ENCODE results near the gene MYOG. TPM values are rescaled to one million over a fixed set of nuclear protein-coding genes. Genes with fewer than 3 reads are reported as not detected.
A peak's percentile ranks its signal among the peaks of the same experiment; 100 is the strongest.

Gene MYOG
- total RNA-seq, 2 donors from 2014 or later = not detected

- peaks cover 32% of the 10 kb centered on the region for H3K27me3 Mint-ChIP-seq (ENCODE audit: insufficient read depth)
- H3K9me3 ChIP-seq (ENCODE audit: control insufficient read depth, low read length) = no peaks in the 10 kb centered on the region
- H3K9ac ChIP-seq (ENCODE audit: extremely low read depth, low read length, poor library complexity, severe bottlenecking) = no peak overlapping the region
- peak; percentile 28 for DNase-seq
- H3K27ac ChIP-seq (ENCODE audit: low read depth, low read length) = no peak overlapping the region
- WGBS, 2 experiments (ENCODE audit: insufficient coverage in 1 of 2, insufficient read length in 1 of 2) = 95 to 97% methylated on average over 3 of the region's 3 CpGs
- no peaks in the 10 kb centered on the region for H3K9me3 Mint-ChIP-seq
- H3K4me3 ChIP-seq (ENCODE audit: low read length) = no peak overlapping the region
- no peaks in the 10 kb centered on the region for H3K36me3 Mint-ChIP-seq (ENCODE audit: low read depth)
- TF ChIP-seq, protein P1, sequence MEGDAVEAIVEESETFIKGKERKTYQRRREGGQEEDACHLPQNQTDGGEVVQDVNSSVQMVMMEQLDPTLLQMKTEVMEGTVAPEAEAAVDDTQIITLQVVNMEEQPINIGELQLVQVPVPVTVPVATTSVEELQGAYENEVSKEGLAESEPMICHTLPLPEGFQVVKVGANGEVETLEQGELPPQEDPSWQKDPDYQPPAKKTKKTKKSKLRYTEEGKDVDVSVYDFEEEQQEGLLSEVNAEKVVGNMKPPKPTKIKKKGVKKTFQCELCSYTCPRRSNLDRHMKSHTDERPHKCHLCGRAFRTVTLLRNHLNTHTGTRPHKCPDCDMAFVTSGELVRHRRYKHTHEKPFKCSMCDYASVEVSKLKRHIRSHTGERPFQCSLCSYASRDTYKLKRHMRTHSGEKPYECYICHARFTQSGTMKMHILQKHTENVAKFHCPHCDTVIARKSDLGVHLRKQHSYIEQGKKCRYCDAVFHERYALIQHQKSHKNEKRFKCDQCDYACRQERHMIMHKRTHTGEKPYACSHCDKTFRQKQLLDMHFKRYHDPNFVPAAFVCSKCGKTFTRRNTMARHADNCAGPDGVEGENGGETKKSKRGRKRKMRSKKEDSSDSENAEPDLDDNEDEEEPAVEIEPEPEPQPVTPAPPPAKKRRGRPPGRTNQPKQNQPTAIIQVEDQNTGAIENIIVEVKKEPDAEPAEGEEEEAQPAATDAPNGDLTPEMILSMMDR (conservative IDR thresholded peaks at IDR 0.05) = no peak
- H3K4me1 ChIP-seq (ENCODE audit: control insufficient read depth, insufficient read depth, low read length) = peaks cover 11% of the 10 kb centered on the region
- peaks cover 31% of the 10 kb centered on the region for H3K4me1 Mint-ChIP-seq
- H3K36me3 ChIP-seq (ENCODE audit: control insufficient read depth, insufficient read depth, low read length) = no peaks in the 10 kb centered on the region
- H3K4me3 Mint-ChIP-seq = no peak overlapping the region
- H3K27ac Mint-ChIP-seq = no peak overlapping the region
- no peaks in the 10 kb centered on the region for H3K27me3 ChIP-seq (ENCODE audit: control insufficient read depth, insufficient read depth, low read length, poor library complexity, severe bottlenecking)
These were observed 44.7 kb upstream of the MYOG start for GRCh38 chr1:203130358-203130985.

GRCh38 chr1:203129501-203130231 lies 43.9 kb upstream of the MYOG start:
- Histone ChIP-seq H3K4me1 (ENCODE audit: control insufficient read depth, insufficient read depth, low read length) (peaks cover 11% of the 10 kb centered on the region), H3K4me3 (ENCODE audit: low read length) (no peak overlapping the region), H3K9ac (ENCODE audit: extremely low read depth, low read length, poor library complexity, severe bottlenecking) (no peak overlapping the region), H3K27me3 (ENCODE audit: control insufficient read depth, insufficient read depth, low read length, poor library complexity, severe bottlenecking) (peaks cover 6% of the 10 kb centered on the region), H3K27ac (ENCODE audit: low read depth, low read length) (no peak overlapping the region), H3K36me3 (ENCODE audit: control insufficient read depth, insufficient read depth, low read length) (no peaks in the 10 kb centered on the region), H3K9me3 (ENCODE audit: control insufficient read depth, low read length) (no peaks in the 10 kb centered on the region)
- DNase-seq = peak; percentile 39
- H3K4me1 Mint-ChIP-seq = peaks cover 31% of the 10 kb centered on the region
- no peaks in the 10 kb centered on the region for H3K36me3 Mint-ChIP-seq (ENCODE audit: low read depth)
- H3K4me3 Mint-ChIP-seq = no peak overlapping the region
- peaks cover 40% of the 10 kb centered on the region for H3K27me3 Mint-ChIP-seq (ENCODE audit: insufficient read depth)
- no peaks in the 10 kb centered on the region for H3K9me3 Mint-ChIP-seq
- H3K27ac Mint-ChIP-seq = no peak overlapping the region
- 94 to 100% methylated on average over 3 to 7 of the region's 7 CpGs for WGBS, 2 experiments (ENCODE audit: insufficient coverage in 1 of 2, insufficient read length in 1 of 2)
- TF ChIP-seq, protein P1 (conservative IDR thresholded peaks at IDR 0.05) = no peak

DNA sequence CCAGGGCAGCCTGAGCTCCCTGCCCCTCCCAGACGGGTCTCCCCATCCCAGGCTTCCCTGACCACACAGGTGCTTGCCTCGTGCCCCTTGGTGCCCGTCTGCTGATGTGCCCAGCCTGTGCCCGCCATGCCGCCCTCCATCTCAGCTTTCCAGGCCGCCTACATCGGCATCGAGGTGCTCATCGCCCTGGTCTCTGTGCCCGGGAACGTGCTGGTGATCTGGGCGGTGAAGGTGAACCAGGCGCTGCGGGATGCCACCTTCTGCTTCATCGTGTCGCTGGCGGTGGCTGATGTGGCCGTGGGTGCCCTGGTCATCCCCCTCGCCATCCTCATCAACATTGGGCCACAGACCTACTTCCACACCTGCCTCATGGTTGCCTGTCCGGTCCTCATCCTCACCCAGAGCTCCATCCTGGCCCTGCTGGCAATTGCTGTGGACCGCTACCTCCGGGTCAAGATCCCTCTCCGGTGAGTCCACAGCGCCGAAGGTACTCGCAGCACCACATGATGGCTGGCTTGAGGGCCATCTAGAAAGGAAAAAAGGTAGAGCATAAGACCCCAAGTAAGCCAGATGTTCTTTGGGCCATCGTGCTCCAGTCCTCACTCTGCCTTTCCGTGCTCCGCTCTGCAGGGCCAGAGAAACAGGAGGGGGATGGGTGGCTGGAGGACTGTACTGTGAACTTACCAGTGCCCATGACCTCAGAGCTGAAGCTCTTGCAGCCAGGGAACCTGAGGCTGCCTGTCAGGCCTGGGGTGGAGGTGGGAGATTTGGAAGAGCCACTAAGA lies 43.1 kb upstream of the MYOG start:
- Mint-ChIP-seq H3K27ac (no peak overlapping the region), H3K36me3 (ENCODE audit: low read depth) (no peaks in the 10 kb centered on the region), H3K9me3 (no peaks in the 10 kb centered on the region), H3K4me3 (peak overlapping the region; percentile 63), H3K27me3 (ENCODE audit: insufficient read depth) (peaks cover 45% of the 10 kb centered on the region), H3K4me1 (peaks cover 27% of the 10 kb centered on the region)
- H3K9me3 ChIP-seq (ENCODE audit: control insufficient read depth, low read length) = no peaks in the 10 kb centered on the region
- H3K36me3 ChIP-seq (ENCODE audit: control insufficient read depth, insufficient read depth, low read length) = no peaks in the 10 kb centered on the region
- DNase-seq = peak; percentile 45
- TF ChIP-seq, protein P1 (conservative IDR thresholded peaks at IDR 0.05) = no peak
- no peak overlapping the region for H3K9ac ChIP-seq (ENCODE audit: extremely low read depth, low read length, poor library complexity, severe bottlenecking)
- H3K27ac ChIP-seq (ENCODE audit: low read depth, low read length) = no peak overlapping the region
- WGBS, 2 experiments (ENCODE audit: insufficient coverage in 1 of 2, insufficient read length in 1 of 2) = 91 to 92% methylated on average over 25 to 29 of the region's 29 CpGs
- H3K27me3 ChIP-seq (ENCODE audit: control insufficient read depth, insufficient read depth, low read length, poor library complexity, severe bottlenecking) = peaks cover 8% of the 10 kb centered on the region
- peaks cover 11% of the 10 kb centered on the region for H3K4me1 ChIP-seq (ENCODE audit: control insufficient read depth, insufficient read depth, low read length)
- H3K4me3 ChIP-seq (ENCODE audit: low read length) = peak overlapping the region; percentile 86

All from endodermal cell (in vitro differentiated cells).